ENCODE data around the gene SGCD.

DNA sequence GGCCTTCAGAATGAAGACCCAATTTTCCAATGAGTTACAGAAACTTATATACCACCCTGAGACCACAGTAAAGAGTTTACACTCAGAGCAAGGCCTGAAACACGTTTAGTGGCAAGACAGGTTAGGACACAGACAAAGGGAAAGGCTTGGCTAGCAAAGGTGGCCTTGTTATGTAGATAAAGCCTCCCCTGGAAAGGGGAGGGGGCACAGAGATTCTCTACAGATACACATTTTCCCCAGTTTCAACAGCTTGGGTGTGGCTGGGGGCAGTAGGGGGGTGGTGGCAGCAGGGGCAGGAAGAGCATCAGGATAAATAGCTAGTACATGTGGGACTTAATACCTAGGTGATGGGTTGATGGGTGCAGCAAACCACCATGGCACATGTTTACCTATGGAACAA is 471.2 kb downstream of the SGCD start:
- TF ChIP-seq, protein P1, sequence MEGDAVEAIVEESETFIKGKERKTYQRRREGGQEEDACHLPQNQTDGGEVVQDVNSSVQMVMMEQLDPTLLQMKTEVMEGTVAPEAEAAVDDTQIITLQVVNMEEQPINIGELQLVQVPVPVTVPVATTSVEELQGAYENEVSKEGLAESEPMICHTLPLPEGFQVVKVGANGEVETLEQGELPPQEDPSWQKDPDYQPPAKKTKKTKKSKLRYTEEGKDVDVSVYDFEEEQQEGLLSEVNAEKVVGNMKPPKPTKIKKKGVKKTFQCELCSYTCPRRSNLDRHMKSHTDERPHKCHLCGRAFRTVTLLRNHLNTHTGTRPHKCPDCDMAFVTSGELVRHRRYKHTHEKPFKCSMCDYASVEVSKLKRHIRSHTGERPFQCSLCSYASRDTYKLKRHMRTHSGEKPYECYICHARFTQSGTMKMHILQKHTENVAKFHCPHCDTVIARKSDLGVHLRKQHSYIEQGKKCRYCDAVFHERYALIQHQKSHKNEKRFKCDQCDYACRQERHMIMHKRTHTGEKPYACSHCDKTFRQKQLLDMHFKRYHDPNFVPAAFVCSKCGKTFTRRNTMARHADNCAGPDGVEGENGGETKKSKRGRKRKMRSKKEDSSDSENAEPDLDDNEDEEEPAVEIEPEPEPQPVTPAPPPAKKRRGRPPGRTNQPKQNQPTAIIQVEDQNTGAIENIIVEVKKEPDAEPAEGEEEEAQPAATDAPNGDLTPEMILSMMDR (IDR thresholded peaks at IDR 0.05 in 2 of 3, conservative IDR thresholded peaks at IDR 0.05 in 1 of 3; ENCODE audit: insufficient read depth in 2 of 3, low read depth in 1 of 3, low read length in 3 of 3) = no peak
- TF ChIP-seq ZNF778 (CRISPR knock-in tag; IDR thresholded peaks at IDR 0.05) (no peak), GABPA (tag; conservative IDR thresholded peaks at IDR 0.05; ENCODE audit: low read depth) (no peak), TAF15 (IDR thresholded peaks at IDR 0.05; ENCODE audit: low read depth, low read length) (no peak), NR2F6 (CRISPR knock-in tag; IDR thresholded peaks at IDR 0.05) (no peak), NBN (IDR thresholded peaks at IDR 0.05; ENCODE audit: low read depth) (no peak)
- TF ChIP-seq, protein P2, sequence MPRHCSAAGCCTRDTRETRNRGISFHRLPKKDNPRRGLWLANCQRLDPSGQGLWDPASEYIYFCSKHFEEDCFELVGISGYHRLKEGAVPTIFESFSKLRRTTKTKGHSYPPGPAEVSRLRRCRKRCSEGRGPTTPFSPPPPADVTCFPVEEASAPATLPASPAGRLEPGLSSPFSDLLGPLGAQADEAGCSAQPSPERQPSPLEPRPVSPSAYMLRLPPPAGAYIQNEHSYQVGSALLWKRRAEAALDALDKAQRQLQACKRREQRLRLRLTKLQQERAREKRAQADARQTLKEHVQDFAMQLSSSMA (CRISPR knock-in tag; IDR thresholded peaks at IDR 0.05) = no peak
